DOHH2 (cell line): ENCODE results near the gene ACTN4.

Source experiments
- H3F3A ChIP-seq: fragments of 200-600 bp; sonication (generic), shearing (Covaris generic); 2 replicates; pipeline ENCODE4 v1.6.0; 2016; ENCODE audit warnings: antibody characterized with exemption, mild to moderate bottlenecking; ENCODE audit not compliant: control insufficient read depth, insufficient read depth
- H3K27ac ChIP-seq: fragments of 200-600 bp; sonication (generic); 2 replicates; pipeline ENCODE4 v1.5.1; 2014; ENCODE audit warnings: low read depth, mild to moderate bottlenecking, low read length, moderate library complexity
- H3K27me3 ChIP-seq: fragments of 200-600 bp; sonication (generic); 2 replicates; pipeline ENCODE4 v1.6.1; 2014; ENCODE audit warnings: mild to moderate bottlenecking, low read length, mixed read lengths; ENCODE audit not compliant: control insufficient read depth
- H3K36me3 ChIP-seq: fragments of 200-600 bp; sonication (generic); 2 replicates; pipeline ENCODE4 v1.6.1; 2014; ENCODE audit warnings: mild to moderate bottlenecking, low read length, moderate library complexity, mixed read lengths; ENCODE audit not compliant: control insufficient read depth
- H3K4me1 ChIP-seq: fragments of 200-600 bp; sonication (generic); 2 replicates; pipeline ENCODE4 v1.6.1; 2014; ENCODE audit warnings: mild to moderate bottlenecking, low read length, mixed read lengths; ENCODE audit not compliant: control insufficient read depth
- H3K4me2 ChIP-seq: fragments of 200-600 bp; sonication (generic); 2 replicates; pipeline ENCODE4 v1.6.0; 2014; ENCODE audit warnings: mild to moderate bottlenecking, low read length, moderate library complexity
- H3K4me3 ChIP-seq: fragments of 200-600 bp; sonication (generic); 2 replicates; pipeline ENCODE4 v1.5.1; 2014; ENCODE audit warnings: mild to moderate bottlenecking, low read length, mixed read lengths
- H3K79me2 ChIP-seq: fragments of 200-600 bp; sonication (generic); 2 replicates; pipeline ENCODE4 v1.6.1; 2014; ENCODE audit warnings: mild to moderate bottlenecking, low read length, mixed read lengths; ENCODE audit not compliant: control insufficient read depth
- H3K9me2 ChIP-seq: fragments of 200-600 bp; sonication (generic); replicated peaks from 2 replicates; pipeline ENCODE4 v1.6.1; 2014; ENCODE audit warnings: mild to moderate bottlenecking, low read length, mixed read lengths; ENCODE audit not compliant: control insufficient read depth
- H3K9me3 ChIP-seq: fragments of 200-600 bp; sonication (generic); 2 replicates; pipeline ENCODE4 v1.6.1; 2014; ENCODE audit warnings: antibody characterized with exemption, low read length, mixed read lengths; ENCODE audit not compliant: control insufficient read depth, insufficient read depth
- H4K20me1 ChIP-seq: fragments of 200-600 bp; sonication (generic); 2 replicates; pipeline ENCODE4 v1.6.0; 2014; ENCODE audit warnings: low read depth, mild to moderate bottlenecking, antibody characterized with exemption, low read length, moderate library complexity; ENCODE audit not compliant: control insufficient read depth, insufficient read depth
- EZH2phosphoT487 ChIP-seq: fragments of 200-600 bp; sonication (generic); IDR thresholded peaks from 2 replicates; pipeline ENCODE4 v1.6.1; 2017; ENCODE audit warnings: borderline replicate concordance, mild to moderate bottlenecking, antibody characterized with exemption, low read length, moderate library complexity, mixed read lengths
- TF ChIP-seq, protein P1 (sequence below): fragments of 200-600 bp; sonication (generic); IDR thresholded peaks from one replicate; pipeline ENCODE4 v1.5.1; 2014; ENCODE audit warnings: antibody characterized with exemption, mild to moderate bottlenecking, low read depth, low read length; ENCODE audit not compliant: poor library complexity, severe bottlenecking

The ACTN4 gene

DNA sequence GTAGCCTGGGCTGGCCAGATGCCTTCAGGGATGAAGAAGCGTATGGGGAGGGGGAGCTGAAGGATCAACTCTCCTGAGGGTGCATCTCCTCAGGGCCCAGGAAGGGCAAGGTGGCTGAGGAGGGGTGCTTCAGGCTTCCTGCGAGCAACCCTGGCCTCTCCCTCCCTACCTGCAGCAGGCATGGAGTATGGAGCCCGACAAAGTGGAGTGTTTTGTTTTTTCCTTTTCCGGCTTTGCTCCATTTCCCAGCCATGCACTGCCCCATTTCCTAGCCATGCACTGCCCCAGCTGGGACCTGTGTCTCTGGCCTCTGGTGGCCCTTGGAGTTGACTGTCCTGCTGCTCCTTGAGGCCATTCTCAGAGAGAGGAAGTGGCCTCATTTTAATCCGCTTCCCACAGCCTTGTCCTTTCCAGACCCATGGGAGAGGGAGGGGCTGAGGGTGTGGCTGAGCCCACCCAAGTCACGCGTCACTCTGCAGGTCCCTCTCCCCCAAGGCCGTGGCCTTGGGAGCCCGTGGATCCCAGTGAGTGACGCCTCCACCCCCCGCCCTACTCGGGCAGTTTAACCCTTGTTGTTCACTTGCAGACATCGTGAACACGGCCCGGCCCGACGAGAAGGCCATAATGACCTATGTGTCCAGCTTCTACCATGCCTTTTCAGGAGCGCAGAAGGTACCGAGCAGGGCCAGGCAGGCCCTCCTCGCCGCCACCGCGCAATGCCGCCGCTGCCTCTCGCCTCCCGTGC lies 62.4 kb downstream of the ACTN4 start:
- Histone ChIP-seq H3K27me3 (no peaks in the 10 kb centered on the region), H3K4me2 (no peak overlapping the region), H3F3A (no peaks in the 10 kb centered on the region), H3K27ac (no peak overlapping the region), H3K4me1 (no peaks in the 10 kb centered on the region), H3K79me2 (no peaks in the 10 kb centered on the region), H3K4me3 (no peak overlapping the region), H3K36me3 (peaks cover 76% of the 10 kb centered on the region), H3K9me3 (no peaks in the 10 kb centered on the region), H3K9me2 (no peaks in the 10 kb centered on the region), H4K20me1 (no peaks in the 10 kb centered on the region)
- no peak for TF ChIP-seq EZH2phosphoT487
- TF ChIP-seq, protein P1, sequence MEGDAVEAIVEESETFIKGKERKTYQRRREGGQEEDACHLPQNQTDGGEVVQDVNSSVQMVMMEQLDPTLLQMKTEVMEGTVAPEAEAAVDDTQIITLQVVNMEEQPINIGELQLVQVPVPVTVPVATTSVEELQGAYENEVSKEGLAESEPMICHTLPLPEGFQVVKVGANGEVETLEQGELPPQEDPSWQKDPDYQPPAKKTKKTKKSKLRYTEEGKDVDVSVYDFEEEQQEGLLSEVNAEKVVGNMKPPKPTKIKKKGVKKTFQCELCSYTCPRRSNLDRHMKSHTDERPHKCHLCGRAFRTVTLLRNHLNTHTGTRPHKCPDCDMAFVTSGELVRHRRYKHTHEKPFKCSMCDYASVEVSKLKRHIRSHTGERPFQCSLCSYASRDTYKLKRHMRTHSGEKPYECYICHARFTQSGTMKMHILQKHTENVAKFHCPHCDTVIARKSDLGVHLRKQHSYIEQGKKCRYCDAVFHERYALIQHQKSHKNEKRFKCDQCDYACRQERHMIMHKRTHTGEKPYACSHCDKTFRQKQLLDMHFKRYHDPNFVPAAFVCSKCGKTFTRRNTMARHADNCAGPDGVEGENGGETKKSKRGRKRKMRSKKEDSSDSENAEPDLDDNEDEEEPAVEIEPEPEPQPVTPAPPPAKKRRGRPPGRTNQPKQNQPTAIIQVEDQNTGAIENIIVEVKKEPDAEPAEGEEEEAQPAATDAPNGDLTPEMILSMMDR = no peak

DNA sequence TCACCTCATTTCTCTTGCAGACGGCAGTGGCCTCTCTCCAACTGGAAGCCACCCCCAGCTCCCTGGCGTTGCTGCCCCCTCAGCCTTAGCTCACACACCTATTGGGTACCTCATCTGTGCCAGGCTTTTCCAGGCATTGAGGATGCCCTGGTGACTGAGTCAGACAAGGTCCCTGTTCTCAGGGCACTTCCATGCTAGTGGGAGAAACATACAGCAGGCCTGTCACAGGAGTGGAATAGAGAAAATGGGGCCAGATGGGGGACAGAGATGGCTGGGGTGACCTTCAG lies 62.9 kb downstream of the ACTN4 start:
- H3K4me3 ChIP-seq = no peak overlapping the region
- no peak for TF ChIP-seq EZH2phosphoT487
- TF ChIP-seq, protein P1 = no peak
- no peaks in the 10 kb centered on the region for H3K4me1 ChIP-seq
- H3K36me3 ChIP-seq = peaks cover 72% of the 10 kb centered on the region
- H3K27me3 ChIP-seq = no peaks in the 10 kb centered on the region
- no peaks in the 10 kb centered on the region for H3K79me2 ChIP-seq
- no peaks in the 10 kb centered on the region for H4K20me1 ChIP-seq
- no peaks in the 10 kb centered on the region for H3K9me2 ChIP-seq
- H3F3A ChIP-seq = no peaks in the 10 kb centered on the region
- no peaks in the 10 kb centered on the region for H3K9me3 ChIP-seq
- no peak overlapping the region for H3K4me2 ChIP-seq
- no peak overlapping the region for H3K27ac ChIP-seq

DNA sequence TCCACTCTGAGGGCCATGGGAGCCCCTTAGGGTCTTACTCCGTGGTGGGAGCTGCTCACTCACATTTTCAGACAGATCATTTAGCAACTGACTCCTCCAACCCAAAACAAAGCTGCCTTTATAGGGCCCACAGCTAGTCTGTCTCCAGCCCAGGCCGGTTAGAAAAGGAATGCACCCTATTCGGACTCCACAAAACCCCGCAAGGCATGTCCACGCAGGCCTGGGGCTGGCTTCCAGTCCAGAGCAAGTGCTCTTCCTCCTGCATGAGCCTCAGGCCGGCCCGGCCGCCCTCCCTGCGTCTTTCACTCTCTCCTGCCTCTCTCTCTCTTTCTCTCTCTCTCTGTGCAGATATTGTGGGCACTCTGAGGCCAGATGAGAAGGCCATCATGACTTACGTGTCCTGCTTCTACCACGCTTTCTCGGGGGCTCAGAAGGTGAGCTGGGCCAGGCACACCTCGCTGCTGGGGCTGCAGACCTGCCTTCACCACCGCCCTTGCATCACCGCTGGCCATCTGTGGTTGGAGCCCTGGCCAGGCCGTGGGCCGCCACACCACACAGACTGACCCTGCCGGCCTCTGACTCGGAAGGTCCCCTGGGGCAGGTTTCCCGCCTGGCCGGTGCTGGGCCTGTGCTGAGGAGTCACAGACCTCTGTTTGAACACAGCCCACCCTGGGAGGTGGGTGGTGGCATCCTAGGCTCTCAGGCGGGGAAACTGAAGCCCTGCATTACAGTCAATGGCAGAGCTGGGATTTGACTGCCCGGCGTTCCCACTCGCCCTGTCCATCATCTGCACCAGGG lies 63.7 kb downstream of the ACTN4 start:
- Histone ChIP-seq H3K27me3 (no peaks in the 10 kb centered on the region), H4K20me1 (no peaks in the 10 kb centered on the region), H3K79me2 (no peaks in the 10 kb centered on the region), H3K4me2 (no peak overlapping the region), H3K36me3 (peaks cover 64% of the 10 kb centered on the region), H3K9me3 (no peaks in the 10 kb centered on the region), H3K27ac (no peak overlapping the region), H3K4me1 (no peaks in the 10 kb centered on the region), H3F3A (no peaks in the 10 kb centered on the region), H3K4me3 (no peak overlapping the region), H3K9me2 (no peaks in the 10 kb centered on the region)
- TF ChIP-seq EZH2phosphoT487 = no peak
- TF ChIP-seq, protein P1 = no peak
